ENCODE measurements around the gene LDLRAD4.

- TF ChIP-seq POLR2AphosphoS5 (IDR thresholded peaks at IDR 0.05; ENCODE audit: borderline replicate concordance, low read depth, low read length), result no peak
- TF ChIP-seq FOXP2 (optimal IDR thresholded peaks at IDR 0.05; ENCODE audit: control extremely low read depth, extremely low read length, insufficient read depth), result no peak
Observed at GRCh38 chr18:13528739-13529392, 310.3 kb downstream of the LDLRAD4 start.

All from SK-N-MC (cell line).